Erythroblast (primary cell): Measurements from ENCODE around the gene SYCE1.

ENCODE experiments used
- GATA1 ChIP-seq: IDR thresholded peaks from 2 replicates; pipeline ENCODE4 v1.6.1; 2011; ENCODE audit warnings: low read depth, mild to moderate bottlenecking, control low read depth, low read length, moderate library complexity
- POLR2A ChIP-seq: IDR thresholded peaks from 2 replicates; pipeline ENCODE4 v1.6.1; 2011; ENCODE audit warnings: mild to moderate bottlenecking, low read length

DNA sequence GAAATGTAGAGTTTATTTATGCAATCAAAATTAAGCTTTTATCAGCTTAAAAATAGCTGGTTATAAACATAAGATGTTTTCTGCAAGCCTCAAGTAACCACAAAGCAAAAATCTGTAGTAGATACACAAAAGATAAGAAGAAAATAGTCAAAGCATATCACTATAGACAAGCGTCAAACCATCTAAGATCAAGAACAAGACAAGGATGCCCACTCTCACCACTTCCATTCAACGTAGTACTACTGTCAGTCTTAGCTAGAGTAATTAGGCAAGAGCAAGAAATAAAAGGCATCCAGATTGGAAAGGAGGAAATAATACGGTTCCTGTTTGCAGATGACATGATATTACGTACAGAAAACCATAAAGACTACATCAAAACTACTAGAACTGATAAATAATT is 55.7 kb downstream of the SYCE1 start:
- TF ChIP-seq POLR2A (no peak), GATA1 (no peak)
